ENCODE data around the gene LRRC8E. TPM values are rescaled to one million over a fixed set of nuclear protein-coding genes. Genes with fewer than 3 reads are reported as not detected.

Gene LRRC8E
- total RNA-seq, 1 experiment from 2014 or later = 0.77 TPM

- no peak for DNase-seq (ENCODE audit: low spot score)
- Histone ChIP-seq H3K27me3 (replicated peaks; ENCODE audit: insufficient read depth, low read depth, low read length, poor library complexity) (no peaks in the 10 kb centered on the region), H3K4me1 (ENCODE audit: insufficient read depth, low read length, poor library complexity, severe bottlenecking) (no peaks in the 10 kb centered on the region), H3K27ac (ENCODE audit: low read depth, low read length, poor library complexity, severe bottlenecking) (no peak overlapping the region), H3K36me3 (ENCODE audit: insufficient read depth, low read length, poor library complexity, severe bottlenecking) (no peaks in the 10 kb centered on the region), H3K4me3 (ENCODE audit: low read depth, low read length, poor library complexity, severe bottlenecking) (no peak overlapping the region), H3K9me3 (ENCODE audit: low read depth, low read length, poor library complexity, severe bottlenecking) (no peaks in the 10 kb centered on the region)
- CTCF ChIA-PET = no interaction called here
- TF ChIP-seq CTCF (conservative IDR thresholded peaks at IDR 0.05; ENCODE audit: low read depth, low read length) (no peak), EZH2 (IDR thresholded peaks at IDR 0.05; ENCODE audit: borderline replicate concordance, low read depth, low read length, poor library complexity, severe bottlenecking) (no peak)
- intact Hi-C loops (cut with micrococcal nuclease; ENCODE audit: unreplicated experiment) = loop anchor here (10.0 kb wide), 1 partner anchor 395 kb away; no protein-coding TSS in a partner anchor
- POLR2A ChIA-PET (ENCODE audit: low non-redundant PET) = no interaction called here
- no TSS peak for BruUV-seq (replicated peaks)
These were observed 28.2 kb upstream of the LRRC8E start for GRCh38 chr19:7859831-7860713.

- no TSS peak for BruUV-seq (replicated peaks)
- Histone ChIP-seq H3K36me3 (ENCODE audit: insufficient read depth, low read length, poor library complexity, severe bottlenecking) (no peaks in the 10 kb centered on the region), H3K9me3 (ENCODE audit: low read depth, low read length, poor library complexity, severe bottlenecking) (no peaks in the 10 kb centered on the region), H3K27me3 (replicated peaks; ENCODE audit: insufficient read depth, low read depth, low read length, poor library complexity) (no peaks in the 10 kb centered on the region), H3K27ac (ENCODE audit: low read depth, low read length, poor library complexity, severe bottlenecking) (no peak overlapping the region), H3K4me3 (ENCODE audit: low read depth, low read length, poor library complexity, severe bottlenecking) (no peak overlapping the region), H3K4me1 (ENCODE audit: insufficient read depth, low read length, poor library complexity, severe bottlenecking) (no peaks in the 10 kb centered on the region)
- POLR2A ChIA-PET (ENCODE audit: low non-redundant PET) = no interaction called here
- CTCF ChIA-PET = no interaction called here
- DNase-seq (ENCODE audit: low spot score) = no peak
- TF ChIP-seq CTCF (conservative IDR thresholded peaks at IDR 0.05; ENCODE audit: low read depth, low read length) (no peak), EZH2 (IDR thresholded peaks at IDR 0.05; ENCODE audit: borderline replicate concordance, low read depth, low read length, poor library complexity, severe bottlenecking) (no peak)
- intact Hi-C loops (cut with micrococcal nuclease; ENCODE audit: unreplicated experiment) = no loop called here
These were observed 27.3 kb upstream of the LRRC8E start for GRCh38 chr19:7860714-7861618.

- no peak for DNase-seq (ENCODE audit: low spot score)
- no peak for TF ChIP-seq EZH2 (IDR thresholded peaks at IDR 0.05; ENCODE audit: borderline replicate concordance, low read depth, low read length, poor library complexity, severe bottlenecking)
- no peak for TF ChIP-seq CTCF (conservative IDR thresholded peaks at IDR 0.05; ENCODE audit: low read depth, low read length)
- Histone ChIP-seq H3K4me3 (ENCODE audit: low read depth, low read length, poor library complexity, severe bottlenecking) (no peak overlapping the region), H3K36me3 (ENCODE audit: insufficient read depth, low read length, poor library complexity, severe bottlenecking) (no peaks in the 10 kb centered on the region), H3K9me3 (ENCODE audit: low read depth, low read length, poor library complexity, severe bottlenecking) (no peaks in the 10 kb centered on the region), H3K27ac (ENCODE audit: low read depth, low read length, poor library complexity, severe bottlenecking) (no peak overlapping the region), H3K27me3 (replicated peaks; ENCODE audit: insufficient read depth, low read depth, low read length, poor library complexity) (no peaks in the 10 kb centered on the region), H3K4me1 (ENCODE audit: insufficient read depth, low read length, poor library complexity, severe bottlenecking) (no peaks in the 10 kb centered on the region)
- ChIA-PET POLR2A (ENCODE audit: low non-redundant PET) (interaction anchor here (0.5 kb wide), 1 partner anchor 1081 kb away, joined by 9 read pairs; no protein-coding TSS in a partner anchor), CTCF (no interaction called here)
- intact Hi-C loops (cut with micrococcal nuclease; ENCODE audit: unreplicated experiment) = no loop called here
- BruUV-seq (replicated peaks) = no TSS peak
These were observed 26.5 kb upstream of the LRRC8E start for GRCh38 chr19:7861619-7862412.

All from A673 (cell line).